C4-2B (cell line): ENCODE measurements around the gene MGRN1.

ENCODE experiments used
- CTCF ChIP-seq: fragments of 450-650 bp; conservative IDR thresholded peaks from 2 replicates; pipeline ENCODE4 v1.5.1; 2017; ENCODE audit warnings: mild to moderate bottlenecking
- ZFX ChIP-seq: fragments of 450-650 bp; IDR thresholded peaks from 2 replicates; pipeline ENCODE4 v1.6.1; 2017

- no peak for TF ChIP-seq CTCF
- TF ChIP-seq ZFX = no peak
Observed at GRCh38 chr16:4680673-4681470, 56.2 kb downstream of the MGRN1 start.
